ENCODE data around the gene CIITA. TPM values are rescaled to one million over a fixed set of nuclear protein-coding genes. Genes with fewer than 3 reads are reported as not detected.

Gene CIITA
- total RNA-seq, 2 donors from 2014 or later = 4.5 to 9.6 TPM

DNA sequence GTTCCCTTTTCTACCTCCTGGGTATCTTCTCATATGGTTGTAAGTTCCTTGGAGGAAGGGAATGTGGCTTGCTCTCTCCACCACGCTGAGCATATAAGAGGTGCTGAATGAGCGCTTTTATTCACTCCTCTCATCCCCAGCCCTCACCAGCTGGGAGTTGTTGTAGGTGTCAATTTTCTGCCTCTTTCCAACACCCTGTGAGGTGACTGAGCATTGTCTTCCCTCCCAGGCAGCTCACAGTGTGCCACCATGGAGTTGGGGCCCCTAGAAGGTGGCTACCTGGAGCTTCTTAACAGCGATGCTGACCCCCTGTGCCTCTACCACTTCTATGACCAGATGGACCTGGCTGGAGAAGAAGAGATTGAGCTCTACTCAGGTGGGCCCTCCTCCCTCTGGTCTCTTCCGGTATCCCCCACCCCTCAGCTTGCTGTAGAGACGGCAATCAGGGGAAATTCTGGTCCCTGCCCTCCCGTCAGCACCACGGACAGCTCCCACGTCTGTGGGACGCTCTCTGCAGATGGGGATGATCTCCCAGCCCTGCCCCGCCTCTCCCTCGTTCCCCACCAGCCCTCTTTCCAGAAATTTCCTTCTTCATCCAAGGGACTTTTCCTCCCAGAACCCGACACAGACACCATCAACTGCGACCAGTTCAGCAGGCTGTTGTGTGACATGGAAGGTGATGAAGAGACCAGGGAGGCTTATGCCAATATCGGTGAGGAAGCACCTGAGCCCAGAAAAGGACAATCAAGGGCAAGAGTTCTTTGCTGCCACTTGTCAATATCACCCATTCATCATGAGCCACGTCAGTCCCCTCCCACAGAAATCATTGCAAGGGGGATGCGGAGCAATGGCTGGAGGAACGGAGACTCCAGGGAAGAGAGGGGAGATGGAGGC, 18.3 kb downstream of the CIITA start:
- intact Hi-C loops (cut with DNase I) = loop anchor here (10.0 kb wide), 1 partner anchor 60 kb away; no protein-coding TSS in a partner anchor
- H3K9ac ChIP-seq (ENCODE audit: low read depth in 2 of 2, low read length in 2 of 2) = no peak overlapping the region
- H3K27me3 ChIP-seq = no peaks in the 10 kb centered on the region
- no peaks in the 10 kb centered on the region for H3K36me3 ChIP-seq
- H3K27ac ChIP-seq = no peak overlapping the region
- no peaks in the 10 kb centered on the region for H3K4me1 ChIP-seq
- TF ChIP-seq, protein P1, sequence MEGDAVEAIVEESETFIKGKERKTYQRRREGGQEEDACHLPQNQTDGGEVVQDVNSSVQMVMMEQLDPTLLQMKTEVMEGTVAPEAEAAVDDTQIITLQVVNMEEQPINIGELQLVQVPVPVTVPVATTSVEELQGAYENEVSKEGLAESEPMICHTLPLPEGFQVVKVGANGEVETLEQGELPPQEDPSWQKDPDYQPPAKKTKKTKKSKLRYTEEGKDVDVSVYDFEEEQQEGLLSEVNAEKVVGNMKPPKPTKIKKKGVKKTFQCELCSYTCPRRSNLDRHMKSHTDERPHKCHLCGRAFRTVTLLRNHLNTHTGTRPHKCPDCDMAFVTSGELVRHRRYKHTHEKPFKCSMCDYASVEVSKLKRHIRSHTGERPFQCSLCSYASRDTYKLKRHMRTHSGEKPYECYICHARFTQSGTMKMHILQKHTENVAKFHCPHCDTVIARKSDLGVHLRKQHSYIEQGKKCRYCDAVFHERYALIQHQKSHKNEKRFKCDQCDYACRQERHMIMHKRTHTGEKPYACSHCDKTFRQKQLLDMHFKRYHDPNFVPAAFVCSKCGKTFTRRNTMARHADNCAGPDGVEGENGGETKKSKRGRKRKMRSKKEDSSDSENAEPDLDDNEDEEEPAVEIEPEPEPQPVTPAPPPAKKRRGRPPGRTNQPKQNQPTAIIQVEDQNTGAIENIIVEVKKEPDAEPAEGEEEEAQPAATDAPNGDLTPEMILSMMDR (IDR thresholded peaks at IDR 0.05) = no peak
- peak; percentile 47 for DNase-seq
- no peak overlapping the region for H3K4me3 ChIP-seq
- H3K9me3 ChIP-seq = no peaks in the 10 kb centered on the region

DNA sequence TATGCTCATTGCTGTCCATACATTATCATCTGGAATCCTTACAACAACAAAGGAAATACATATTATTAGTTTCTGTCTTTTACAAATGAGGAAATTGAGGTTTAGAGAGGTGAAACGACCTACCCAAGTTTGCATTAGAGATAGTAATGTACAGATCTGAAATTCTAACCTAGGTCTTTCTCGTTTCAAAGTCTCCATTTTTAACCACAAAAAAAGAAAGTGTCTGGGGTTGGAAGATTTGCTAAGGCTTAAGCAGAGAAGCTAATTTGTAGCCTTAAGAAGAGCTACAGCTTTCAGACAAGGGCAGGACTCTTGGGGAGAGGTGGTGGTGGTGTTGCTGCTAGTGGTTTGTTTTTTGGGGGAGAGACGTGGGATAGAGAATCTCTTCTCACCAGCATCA, 19.2 kb downstream of the CIITA start:
- Histone ChIP-seq H3K27ac (no peak overlapping the region), H3K27me3 (no peaks in the 10 kb centered on the region), H3K4me3 (no peak overlapping the region), H3K9me3 (no peaks in the 10 kb centered on the region), H3K4me1 (no peaks in the 10 kb centered on the region), H3K36me3 (no peaks in the 10 kb centered on the region), H3K9ac (ENCODE audit: low read depth in 2 of 2, low read length in 2 of 2) (no peak overlapping the region)
- intact Hi-C loops (cut with DNase I) = loop anchor here (10.0 kb wide), 1 partner anchor 61 kb away; no protein-coding TSS in a partner anchor
- no peak for DNase-seq
- TF ChIP-seq, protein P1 (IDR thresholded peaks at IDR 0.05) = no peak

DNA sequence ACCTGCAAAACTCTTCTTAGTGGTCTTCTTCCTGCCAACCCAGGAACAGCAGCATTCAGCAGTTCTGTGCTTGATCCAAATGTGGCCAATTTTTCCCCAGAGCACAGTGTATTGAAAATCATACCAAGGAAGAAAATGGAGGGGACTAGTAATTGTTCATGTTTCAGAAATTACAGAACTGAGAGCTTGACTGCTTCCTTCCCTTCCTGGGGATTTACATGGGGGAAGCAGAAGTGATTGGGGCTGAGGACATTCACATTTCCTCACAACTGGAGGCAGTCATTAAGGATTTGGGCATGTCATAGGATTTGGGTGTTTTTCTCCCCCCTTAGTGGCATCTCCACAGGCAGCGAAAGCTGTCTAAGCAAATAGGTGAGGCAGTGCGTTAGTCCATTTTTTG, 19.7 kb downstream of the CIITA start:
- no peak overlapping the region for H3K4me3 ChIP-seq
- H3K27ac ChIP-seq = no peak overlapping the region
- no peak overlapping the region for H3K9ac ChIP-seq (ENCODE audit: low read depth in 2 of 2, low read length in 2 of 2)
- no peaks in the 10 kb centered on the region for H3K4me1 ChIP-seq
- no peaks in the 10 kb centered on the region for H3K9me3 ChIP-seq
- DNase-seq = no peak
- intact Hi-C loops (cut with DNase I) = loop anchor here (10.0 kb wide), 1 partner anchor 62 kb away; no protein-coding TSS in a partner anchor
- no peaks in the 10 kb centered on the region for H3K27me3 ChIP-seq
- no peaks in the 10 kb centered on the region for H3K36me3 ChIP-seq
- TF ChIP-seq, protein P1 (IDR thresholded peaks at IDR 0.05) = no peak

DNA sequence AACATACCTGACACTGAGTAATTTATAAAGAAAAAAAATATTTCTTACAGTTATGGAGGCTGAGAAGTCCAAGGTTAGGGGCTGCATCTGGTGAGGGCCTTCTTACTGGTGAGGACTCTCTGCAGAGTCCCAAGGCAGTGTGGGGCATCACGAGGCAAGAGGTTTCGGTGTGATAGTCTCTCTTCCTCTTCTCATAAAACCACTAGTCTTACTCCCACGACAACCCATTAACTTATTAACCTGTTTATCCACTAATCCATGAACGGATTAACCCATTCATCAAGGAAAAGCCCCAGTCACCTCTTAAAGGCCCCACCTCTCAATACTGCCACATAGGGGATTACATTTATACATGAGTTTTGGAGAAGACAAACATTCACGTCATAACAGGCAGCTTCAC, 20.1 kb downstream of the CIITA start:
- H3K9ac ChIP-seq (ENCODE audit: low read depth in 2 of 2, low read length in 2 of 2) = no peak overlapping the region
- H3K9me3 ChIP-seq = no peaks in the 10 kb centered on the region
- TF ChIP-seq, protein P1 (IDR thresholded peaks at IDR 0.05) = no peak
- no peak overlapping the region for H3K4me3 ChIP-seq
- no peak for DNase-seq
- intact Hi-C loops (cut with DNase I) = loop anchor here (10.0 kb wide), 1 partner anchor 62 kb away; no protein-coding TSS in a partner anchor
- no peaks in the 10 kb centered on the region for H3K27me3 ChIP-seq
- no peak overlapping the region for H3K27ac ChIP-seq
- no peaks in the 10 kb centered on the region for H3K4me1 ChIP-seq
- no peaks in the 10 kb centered on the region for H3K36me3 ChIP-seq

DNA sequence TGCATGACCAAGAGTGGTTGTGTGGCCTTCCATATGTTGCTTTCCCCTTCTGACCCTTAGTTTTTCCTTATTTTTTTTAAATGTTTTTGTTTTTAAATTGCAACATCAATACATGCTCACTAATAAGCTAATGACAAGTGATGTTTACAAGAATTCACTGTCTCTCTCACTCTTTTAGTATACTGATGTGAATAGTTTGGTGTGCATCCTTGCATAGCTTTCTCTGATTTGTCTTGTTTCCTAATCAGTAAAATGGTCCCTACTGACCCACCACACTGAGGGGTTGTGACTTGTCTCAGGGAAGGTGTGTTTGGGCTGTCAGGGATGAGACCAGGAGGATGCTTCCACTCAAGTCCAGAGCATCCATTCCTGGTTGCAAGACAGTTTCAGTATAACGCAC, 26.0 kb downstream of the CIITA start:
- no peaks in the 10 kb centered on the region for H3K9me3 ChIP-seq
- H3K36me3 ChIP-seq = no peaks in the 10 kb centered on the region
- no peaks in the 10 kb centered on the region for H3K27me3 ChIP-seq

More for the DNA sequence above, 26.0 kb downstream of the CIITA start:
- Histone ChIP-seq H3K4me3 (no peak overlapping the region), H3K9ac (ENCODE audit: low read depth in 2 of 2, low read length in 2 of 2) (no peak overlapping the region), H3K4me1 (no peaks in the 10 kb centered on the region), H3K27ac (no peak overlapping the region)
- TF ChIP-seq, protein P1 (IDR thresholded peaks at IDR 0.05) = no peak
- intact Hi-C loops (cut with DNase I) = no loop called here
- no peak for DNase-seq

Measured in colonic mucosa (tissue), 4 donors.